Measurements from ENCODE around the gene AP2A1.

GRCh38 chr19:49795615-49796014 lies 28.8 kb downstream of the AP2A1 start:
- no peak for TF ChIP-seq CTCF (IDR thresholded peaks at IDR 0.05)
- no peak for TF ChIP-seq EP300 (IDR thresholded peaks at IDR 0.05)
- no peak for TF ChIP-seq POLR2A (IDR thresholded peaks at IDR 0.05)
